G401 (cell line): ENCODE measurements around the gene AP3D1. TPM values are rescaled to one million over a fixed set of nuclear protein-coding genes. Genes with fewer than 3 reads are reported as not detected.
"Not testable (repeated sequence)": the region's sequence is repeated elsewhere in the genome, so short reads cannot be mapped to it uniquely, and the experiment has no call there.

Source experiments
- DNase-seq: peaks from one replicate; pipeline ENCODE4 v3.0.0-alpha.2; 2015; ENCODE audit warnings: low spot score
- in situ Hi-C: cut with HindIII; loops from 2 replicates; pipeline ENCODE4 v1.10.0; 2016; ENCODE audit warnings: low sequenced_read_pairs, mixed read lengths
- total RNA-seq: library from RNA; depleted of rRNA; stranded (reverse); fragments of >200 nt; shearing (Covaris generic); gene quantifications from 2 replicates; pipeline ENCODE4 v1.2.3, GENCODE V29; 2014; rRNA removed

The AP3D1 gene
- 195 and 235 TPM in 2 replicates for total RNA-seq

DNA sequence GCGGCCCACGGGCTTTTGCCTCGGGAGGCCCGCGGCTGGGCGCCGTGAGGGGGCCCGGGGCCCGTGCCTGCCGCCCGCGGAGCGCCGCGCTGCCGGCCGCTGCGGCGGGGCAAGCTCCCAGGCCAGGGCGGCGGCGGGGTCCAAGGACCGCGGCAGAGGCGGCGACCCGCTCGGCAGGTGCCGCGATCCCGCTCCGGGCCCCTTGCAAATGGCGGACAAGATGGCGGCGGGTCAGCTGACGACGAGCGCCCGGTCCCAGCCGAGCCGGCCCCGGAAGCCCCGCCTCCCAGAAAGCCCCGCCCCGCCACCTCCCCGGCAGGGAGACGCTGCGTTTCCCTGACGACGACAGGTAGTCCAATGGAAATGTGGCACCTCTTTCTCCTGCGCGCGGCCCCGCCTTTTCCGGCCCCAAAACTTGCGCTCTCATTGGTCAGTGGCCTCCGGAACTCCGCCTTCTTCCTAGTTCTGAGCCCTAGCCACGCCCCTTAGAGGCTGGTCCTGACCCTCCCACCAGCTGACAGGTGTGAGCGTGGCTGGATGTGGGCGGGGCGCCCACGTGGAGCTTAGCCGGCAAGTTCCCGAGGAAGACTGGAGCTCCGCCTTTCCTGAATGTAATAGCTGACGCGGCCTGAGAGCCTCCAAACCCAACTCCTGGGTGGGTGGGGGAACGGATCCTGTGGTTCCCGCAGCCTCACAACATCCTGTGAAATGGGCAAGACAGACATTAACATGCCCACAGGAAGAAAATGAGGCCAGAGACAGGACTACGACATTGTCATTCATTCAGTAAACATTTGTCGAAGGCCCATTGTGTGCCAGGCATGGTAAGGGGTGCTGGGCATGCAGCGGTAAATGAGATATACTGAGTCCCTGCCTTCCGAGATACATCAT lies at the start of gene AP3D1:
Gene AP3D1 (minus strand): TSS at position 228 of the 891 bp plus-strand sequence. CDS start 232 bp downstream, outside the sequence.
- in situ Hi-C loops = no loop called here

DNA sequence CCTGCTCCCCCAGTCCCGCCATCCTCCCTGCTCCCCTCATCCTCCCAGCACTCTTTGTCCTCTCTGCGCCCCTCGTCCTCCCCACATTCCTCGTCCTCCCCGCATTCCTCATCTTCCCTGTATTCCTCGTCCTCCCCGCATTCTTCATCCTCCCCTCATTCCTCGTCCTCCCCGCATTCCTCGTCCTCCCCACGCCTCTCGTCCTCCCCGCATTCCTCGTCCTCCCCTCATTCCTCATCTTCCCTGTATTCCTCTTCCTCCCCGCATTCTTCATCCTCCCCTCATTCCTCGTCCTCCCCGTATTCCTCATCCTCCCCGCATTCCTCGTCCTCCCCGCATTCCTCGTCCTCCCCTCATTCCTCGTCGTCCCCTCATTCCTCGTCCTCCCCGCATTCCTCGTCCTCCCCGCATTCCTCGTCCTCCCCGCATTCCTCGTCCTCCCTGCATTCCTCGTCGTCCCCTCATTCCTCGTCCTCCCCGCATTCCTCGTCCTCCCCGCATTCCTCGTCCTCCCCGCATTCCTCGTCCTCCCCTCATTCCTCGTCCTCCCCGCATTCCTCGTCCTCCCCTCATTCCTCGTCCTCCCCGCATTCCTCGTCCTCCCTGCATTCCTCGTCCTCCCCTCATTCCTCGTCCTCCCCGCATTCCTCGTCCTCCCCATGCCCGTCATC lies 49.4 kb upstream of the AP3D1 start:
- in situ Hi-C loops = loop anchor here (25.0 kb wide), 1 partner anchor 88 kb away; no protein-coding TSS in a partner anchor
- not testable (repeated sequence) for DNase-seq

More for the DNA sequence above, at the start of gene AP3D1:
- DNase-seq = peak; percentile 100

DNA sequence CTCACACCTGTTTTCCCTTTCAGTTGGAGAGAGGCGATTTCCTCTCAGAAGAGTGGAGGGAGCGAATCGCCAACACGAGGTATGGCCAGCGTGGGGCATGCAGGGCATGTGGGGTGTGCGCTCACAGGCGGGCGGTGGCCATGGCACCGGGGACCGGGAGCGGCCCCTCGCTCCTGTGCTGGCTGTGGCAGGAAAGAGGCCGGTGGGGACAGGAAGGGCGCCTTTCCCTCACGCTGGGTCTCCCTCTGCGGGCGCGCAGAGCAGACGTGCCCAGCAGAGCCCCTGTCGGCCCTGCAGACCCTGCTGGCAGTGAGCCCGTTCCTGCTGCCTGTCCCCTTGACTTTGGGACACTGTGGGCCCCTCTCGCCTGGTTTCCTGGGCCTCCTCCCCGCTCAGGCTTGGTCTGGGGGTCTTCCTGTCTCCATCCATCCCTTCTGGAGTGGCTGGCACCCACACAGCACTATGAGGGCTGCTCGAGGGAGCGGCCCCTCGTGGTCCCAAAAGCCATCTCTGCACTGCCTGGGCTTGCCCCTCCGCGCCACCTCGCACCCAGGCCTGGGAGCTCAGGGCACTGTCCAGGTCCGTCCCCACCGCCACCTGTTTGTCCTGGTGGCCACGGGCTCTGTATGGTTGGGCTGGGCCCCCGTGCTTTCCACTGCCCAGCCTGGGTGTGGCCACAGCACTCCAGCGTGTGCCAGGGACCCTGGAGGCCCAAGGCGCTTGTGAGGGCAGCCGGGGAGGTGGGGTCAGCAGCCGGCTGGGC lies 48.7 kb upstream of the AP3D1 start:
- no peak for DNase-seq
- in situ Hi-C loops = loop anchor here (25.0 kb wide), 1 partner anchor 88 kb away; no protein-coding TSS in a partner anchor

DNA sequence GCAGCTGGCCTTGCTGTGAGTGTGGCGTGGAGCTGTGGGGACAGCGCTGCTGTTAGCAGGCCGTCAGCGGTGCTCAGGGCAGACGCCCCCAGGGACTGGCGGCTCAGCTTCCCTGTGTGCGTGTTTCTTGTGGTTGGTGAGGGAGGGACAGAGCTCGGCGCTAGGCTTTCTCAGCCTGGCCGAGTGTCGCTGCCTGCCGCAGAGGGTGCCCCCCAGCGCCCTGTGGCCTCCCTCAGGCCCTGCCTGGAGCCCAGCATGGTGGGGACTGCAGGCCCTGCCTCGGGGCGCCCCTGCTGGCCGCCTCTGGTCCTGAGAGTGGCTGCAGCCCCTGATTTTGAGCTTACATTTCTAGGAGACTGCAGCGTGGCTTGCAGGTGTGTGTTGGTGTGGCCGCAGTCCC lies 47.8 kb upstream of the AP3D1 start:
- in situ Hi-C loops = no loop called here
- DNase-seq = no peak

DNA sequence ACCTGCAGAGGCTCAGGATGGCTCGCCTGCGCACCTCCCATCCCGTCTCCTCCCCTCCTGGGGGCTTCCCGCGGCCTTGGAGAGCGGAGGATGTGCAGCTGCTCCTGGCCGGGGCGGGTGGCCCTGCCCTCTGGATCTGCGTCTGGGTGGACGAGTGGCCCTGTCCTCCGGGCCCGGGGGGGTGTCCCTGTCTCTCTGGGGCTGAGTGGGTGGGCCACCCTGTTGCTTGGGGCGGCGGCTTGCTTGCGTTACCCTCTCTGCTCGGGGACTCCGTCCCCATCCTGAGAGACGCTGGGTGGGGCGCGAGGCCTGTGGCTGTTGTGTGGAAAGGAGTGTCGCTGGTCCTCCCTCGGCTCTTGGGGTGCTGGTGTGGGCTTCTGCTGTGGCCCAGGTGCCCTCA lies 47.0 kb upstream of the AP3D1 start:
- in situ Hi-C loops = no loop called here
- DNase-seq = no peak

DNA sequence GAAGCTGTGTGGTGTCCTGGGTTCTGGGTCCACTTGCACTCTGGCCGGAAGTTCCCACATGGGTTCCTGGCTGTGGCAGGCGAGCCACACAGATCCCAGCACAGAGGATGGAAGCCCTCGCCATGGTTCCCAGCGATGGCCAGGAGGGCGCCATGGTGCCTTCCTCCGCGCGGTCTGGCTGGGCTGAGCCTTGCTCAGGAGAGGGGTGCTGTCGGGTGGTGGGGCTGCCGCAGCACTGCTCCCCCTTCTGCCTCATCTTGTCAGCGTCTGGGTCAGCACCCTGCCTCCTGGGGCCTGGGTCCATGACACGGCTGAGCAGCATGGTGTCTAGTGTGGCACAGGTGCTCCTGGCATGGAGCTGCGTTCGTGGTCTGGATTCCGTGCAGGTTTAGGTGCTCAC lies 45.9 kb upstream of the AP3D1 start:
- in situ Hi-C loops = no loop called here
- DNase-seq = no peak

DNA sequence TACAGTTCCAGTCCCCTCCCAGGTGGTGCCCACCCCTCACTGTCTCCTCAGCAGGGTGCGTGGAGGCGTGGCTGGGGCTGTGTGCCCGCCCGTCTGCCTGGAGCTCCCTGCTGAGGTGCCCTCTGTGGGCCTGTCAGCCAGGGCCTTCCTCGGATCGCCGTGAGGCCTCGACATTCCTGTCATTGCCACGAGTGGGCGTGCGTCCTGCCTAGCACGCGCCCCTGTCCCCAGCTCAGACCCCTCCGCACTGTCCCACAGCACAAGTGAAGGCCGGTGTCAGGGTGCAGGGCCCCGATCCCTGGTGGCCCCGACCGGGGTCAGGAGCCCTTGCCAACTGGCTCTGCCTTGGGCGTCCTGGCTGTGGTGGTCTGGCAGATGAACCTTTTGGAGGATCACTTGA lies 44.5 kb upstream of the AP3D1 start:
- no peak for DNase-seq
- in situ Hi-C loops = no loop called here

DNA sequence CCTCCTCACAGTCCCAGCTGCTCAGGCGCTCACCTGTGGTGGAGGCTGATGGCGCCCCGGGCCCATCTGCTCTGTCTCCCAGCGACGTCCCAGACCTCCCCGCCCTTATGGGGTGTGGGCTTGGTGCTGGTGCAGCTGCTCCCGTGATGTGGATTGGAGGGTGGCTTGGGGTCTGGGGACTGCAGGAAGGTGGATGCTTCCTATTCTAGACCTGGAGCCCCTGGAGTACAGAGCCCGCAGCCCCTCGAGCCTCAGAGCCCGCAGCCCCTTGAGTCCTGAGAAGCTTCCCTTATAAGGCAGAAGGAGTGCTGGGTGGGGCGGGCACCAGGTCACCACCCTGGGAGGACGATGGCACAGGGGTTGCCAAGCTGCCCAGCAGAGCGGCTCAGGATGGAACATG lies 44.0 kb upstream of the AP3D1 start:
- no peak for DNase-seq
- in situ Hi-C loops = no loop called here

DNA sequence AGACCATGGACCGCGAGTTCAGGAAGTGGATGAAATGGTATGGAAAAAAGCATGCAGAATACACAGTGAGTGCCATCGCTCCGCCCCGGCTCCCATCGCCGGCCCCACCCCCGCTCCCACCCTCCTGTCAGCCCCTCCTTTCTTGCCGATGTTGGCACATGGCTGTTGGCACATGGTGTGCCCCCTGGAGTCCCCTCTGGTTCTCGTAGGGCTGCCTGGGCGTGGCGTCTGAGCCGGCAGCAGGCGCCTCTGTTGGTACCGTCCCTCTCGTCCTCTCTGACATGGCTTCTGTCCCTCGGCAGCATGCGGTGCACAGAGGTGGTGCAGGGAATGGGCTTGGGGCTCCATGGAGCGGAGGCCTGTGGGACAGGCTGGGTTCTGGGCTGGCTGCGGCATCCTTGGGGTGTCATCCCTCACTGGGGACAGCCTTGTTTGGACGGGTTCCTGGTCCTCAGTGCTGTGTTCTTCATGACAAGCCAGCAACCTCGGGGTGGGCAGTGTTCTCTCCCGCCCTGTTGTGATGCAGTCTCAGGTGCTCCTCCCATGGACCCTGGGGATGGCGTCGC lies 43.2 kb upstream of the AP3D1 start:
- peak; percentile 48 for DNase-seq
- in situ Hi-C loops = no loop called here

DNA sequence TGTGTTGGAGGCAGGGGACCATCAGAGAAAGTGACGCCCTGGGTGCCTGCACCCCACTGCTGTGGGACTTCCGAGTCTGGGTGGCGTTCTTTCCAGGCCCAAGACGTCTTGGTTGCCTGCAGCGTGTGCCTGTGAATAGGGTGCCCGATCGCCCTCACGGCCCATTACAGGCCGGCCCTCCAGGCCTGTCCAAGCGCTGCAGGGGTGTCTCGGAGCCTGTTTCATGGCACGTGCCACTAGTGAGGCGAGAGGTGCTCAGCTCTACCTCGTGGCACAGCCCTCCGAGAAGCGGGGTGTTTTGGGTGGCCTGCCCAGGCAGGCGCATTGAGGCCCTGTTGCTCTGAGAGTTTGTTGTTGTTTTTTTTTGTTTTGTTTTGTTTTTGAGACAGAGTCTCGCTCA lies 42.4 kb upstream of the AP3D1 start:
- in situ Hi-C loops = no loop called here
- DNase-seq = no peak

DNA sequence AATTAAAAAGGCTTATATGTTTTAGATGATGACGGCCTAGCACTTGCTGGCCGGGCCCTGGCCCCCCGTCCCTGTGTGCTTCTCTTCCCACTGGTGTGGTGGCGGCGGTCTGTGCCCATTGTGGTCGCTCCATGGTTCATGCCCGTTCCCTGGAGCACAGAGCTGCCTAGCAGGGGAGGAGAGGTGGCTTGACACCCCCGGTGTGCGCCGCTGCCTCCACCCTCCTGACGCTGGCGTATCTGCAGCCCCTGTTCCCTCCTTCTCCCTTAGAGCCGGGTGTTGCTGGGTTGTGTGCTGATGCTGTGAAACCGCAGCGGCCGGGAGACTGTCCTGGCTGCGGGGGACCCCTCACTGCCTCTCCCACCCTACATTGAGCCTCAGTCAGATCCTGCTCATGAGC lies 41.5 kb upstream of the AP3D1 start:
- in situ Hi-C loops = no loop called here
- DNase-seq = no peak

DNA sequence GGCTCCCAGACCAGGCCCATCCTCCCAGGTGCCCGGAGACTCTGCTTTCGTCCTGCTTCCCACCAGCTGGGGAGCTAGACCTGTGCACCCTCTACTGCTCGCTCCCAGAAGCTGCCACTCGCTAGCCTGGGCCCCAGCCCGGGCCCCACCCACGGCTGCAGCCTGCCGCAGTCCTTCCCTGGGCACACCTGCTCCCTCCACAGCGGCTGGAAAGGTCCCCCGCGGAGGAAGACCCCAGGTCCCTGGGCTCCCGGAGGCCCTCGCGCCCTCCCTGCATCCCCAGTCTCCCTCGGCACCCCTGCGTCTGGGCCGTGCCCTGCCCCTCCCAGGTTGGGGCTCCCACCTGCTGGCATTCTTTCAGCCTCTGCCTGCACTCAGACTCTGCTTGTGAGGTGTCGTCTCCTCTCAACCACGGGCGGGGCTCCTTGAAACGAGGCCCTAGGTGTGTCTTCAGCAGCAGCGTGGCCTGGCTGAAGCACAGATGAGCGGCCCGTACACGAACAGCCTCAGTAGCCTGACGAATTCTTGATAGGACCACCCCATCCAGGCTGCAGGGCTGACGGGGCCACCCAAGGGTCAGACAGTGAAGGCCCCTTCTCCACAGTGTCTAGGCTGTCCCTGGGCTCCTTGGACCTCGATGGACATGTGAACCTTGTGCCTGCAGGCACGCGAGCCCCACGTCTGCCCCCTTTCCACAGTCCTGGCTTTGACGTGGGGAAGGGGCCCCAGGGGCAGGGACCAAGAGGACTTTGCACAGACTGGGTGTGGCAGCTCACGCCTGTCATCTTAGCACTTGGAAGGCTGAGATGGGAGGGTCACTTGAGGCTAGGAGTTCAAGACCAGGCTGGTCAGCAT lies 40.3 kb upstream of the AP3D1 start:
- in situ Hi-C loops = no loop called here
- DNase-seq = no peak

DNA sequence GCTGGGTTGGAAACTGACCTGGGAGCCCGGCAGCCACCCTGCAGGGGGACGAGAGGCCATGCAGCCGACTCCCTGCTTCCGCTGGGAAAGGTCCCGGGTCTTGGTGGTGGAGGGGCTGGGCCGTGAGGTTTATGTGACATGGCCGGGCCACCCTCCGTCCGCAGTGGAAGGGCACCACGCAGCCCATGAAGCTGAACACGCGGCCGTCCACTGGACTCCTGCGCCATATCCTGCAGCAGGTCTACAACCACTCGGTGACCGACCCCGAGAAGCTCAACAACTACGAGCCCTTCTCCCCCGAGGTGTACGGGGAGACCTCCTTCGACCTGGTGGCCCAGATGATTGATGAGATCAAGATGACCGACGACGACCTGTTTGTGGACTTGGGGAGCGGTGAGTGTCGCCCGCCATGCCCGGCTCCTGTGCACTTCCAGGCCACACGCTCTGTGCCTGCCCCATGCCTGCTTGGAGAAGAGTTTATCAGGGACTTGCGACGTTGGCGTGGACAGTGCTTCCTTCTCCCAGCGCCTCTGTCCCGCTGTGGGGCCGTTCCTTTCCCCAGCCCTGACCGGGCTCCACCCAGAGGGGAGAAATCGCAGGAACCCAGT lies 39.6 kb upstream of the AP3D1 start:
- in situ Hi-C loops = no loop called here
- no peak for DNase-seq

DNA sequence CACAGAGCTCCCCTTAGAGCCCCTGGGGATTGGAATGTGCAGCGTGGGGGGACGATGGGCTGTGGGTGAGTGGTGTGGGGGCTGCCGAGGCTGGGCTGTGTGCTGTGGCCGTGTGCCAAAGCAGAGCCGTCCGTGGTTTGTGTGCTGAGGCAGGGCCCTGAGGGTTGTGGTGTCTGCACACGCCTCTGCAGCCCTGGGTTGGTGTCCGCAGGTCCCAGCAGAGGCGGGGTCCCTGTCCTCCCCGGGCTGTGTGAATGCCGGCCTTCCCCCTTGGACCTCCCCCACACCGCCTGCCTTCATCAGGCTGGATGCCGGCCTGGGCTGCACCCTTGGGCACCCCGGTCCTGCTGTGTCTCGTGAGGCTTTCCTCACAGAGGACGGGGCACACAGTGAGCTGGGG lies 38.5 kb upstream of the AP3D1 start:
- in situ Hi-C loops = no loop called here
- no peak for DNase-seq

DNA sequence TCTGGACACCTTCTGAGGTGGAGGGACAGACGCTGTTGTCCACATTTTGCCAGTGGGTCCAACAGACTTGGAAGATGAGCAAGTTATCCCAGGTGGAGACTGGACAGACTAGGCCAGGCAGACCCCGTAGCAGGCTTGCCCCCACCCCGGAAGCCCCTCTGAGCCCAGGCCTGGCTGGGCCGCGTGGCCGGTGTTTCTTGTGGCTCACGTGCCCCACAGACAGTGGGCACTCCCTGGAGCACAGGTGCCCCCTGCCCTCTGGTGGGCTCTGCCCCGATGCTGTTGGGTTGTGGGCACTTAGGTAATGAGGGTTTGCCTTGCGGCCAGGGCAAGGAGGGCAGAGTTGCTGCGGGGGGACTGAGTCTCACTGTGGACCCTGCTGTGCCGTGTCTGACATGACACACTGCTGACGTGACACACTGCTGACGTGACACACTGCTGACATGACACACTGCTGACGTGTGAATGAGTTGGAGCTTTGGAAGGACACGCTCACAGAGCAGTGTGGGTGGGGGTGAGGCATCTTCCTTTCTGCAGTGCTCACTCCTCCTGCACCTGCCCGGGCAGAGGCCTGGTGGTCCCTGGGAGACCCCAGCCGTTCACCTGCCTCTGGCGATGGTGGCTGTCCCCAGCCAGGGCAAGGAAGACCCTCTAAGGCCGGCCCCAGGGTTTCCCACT lies 37.5 kb upstream of the AP3D1 start:
- no peak for DNase-seq
- in situ Hi-C loops = no loop called here

DNA sequence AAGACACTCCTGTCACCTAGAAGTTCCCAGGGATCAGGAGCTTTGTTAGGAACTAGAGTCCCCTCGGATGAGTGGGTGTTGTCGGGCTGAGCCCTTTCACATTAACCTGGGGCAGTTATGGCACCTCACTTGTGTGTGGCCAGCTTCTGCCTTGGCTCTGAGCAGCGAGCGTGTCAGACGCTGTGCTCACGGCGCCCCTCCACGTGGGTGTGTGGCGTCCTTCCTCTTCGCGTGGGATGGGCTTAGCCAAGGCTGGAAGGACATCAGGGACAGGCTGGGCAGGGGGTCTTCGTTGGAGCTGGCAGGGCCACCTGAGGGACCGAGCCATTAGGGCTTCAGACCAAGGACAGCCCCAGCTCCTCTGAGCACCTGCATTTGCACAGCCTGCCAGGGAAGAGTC lies 35.8 kb upstream of the AP3D1 start:
- no peak for DNase-seq
- in situ Hi-C loops = no loop called here

DNA sequence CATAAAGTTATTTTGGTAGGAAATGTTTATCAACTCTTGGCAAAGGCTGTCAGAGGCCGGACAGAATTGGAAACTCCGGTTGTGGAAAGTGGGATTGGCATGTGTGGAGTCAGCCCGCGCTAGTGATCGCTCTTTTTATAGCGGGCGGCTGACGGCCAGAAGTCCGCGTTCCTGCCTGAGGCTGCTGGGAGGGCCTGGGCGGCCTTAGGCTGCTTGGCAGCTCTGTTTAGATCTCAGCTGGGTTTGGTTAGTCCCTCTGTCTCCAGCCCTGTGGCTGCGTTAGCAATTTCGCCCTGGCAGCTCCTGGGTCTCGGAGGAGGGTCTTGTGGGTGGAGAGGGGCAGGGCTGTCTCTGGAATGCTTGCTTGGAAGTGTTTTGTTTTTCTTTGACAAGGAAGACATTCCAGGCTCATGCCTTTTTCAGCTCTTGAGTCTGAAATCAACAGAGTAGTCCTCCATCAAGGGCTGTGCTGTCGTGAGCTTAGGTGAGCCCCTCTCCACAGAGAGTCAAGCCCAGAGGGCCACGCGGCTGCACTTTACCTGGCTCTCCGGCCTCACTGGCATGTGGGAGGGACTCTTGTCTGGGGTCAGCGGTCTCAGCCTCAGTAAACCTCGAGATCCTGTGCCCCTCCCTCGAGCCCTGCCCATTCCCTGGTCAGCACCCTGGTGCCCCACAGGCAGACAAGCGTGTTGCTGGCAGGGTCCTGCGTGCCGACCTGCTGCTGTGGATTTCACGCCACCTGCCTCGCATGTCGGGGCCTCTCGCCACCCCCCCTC lies 34.9 kb upstream of the AP3D1 start:
- in situ Hi-C loops = no loop called here
- peak; percentile 80 for DNase-seq
